ENCODE results near the gene RBM28. TPM values are rescaled to one million over a fixed set of nuclear protein-coding genes. Genes with fewer than 3 reads are reported as not detected.
A peak's percentile ranks its signal among the peaks of the same experiment; 100 is the strongest.

Gene RBM28, protein sequence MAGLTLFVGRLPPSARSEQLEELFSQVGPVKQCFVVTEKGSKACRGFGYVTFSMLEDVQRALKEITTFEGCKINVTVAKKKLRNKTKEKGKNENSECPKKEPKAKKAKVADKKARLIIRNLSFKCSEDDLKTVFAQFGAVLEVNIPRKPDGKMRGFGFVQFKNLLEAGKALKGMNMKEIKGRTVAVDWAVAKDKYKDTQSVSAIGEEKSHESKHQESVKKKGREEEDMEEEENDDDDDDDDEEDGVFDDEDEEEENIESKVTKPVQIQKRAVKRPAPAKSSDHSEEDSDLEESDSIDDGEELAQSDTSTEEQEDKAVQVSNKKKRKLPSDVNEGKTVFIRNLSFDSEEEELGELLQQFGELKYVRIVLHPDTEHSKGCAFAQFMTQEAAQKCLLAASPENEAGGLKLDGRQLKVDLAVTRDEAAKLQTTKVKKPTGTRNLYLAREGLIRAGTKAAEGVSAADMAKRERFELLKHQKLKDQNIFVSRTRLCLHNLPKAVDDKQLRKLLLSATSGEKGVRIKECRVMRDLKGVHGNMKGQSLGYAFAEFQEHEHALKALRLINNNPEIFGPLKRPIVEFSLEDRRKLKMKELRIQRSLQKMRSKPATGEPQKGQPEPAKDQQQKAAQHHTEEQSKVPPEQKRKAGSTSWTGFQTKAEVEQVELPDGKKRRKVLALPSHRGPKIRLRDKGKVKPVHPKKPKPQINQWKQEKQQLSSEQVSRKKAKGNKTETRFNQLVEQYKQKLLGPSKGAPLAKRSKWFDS
- total RNA-seq = 10 to 100 TPM; 35.1 to 37.3 TPM

DNA sequence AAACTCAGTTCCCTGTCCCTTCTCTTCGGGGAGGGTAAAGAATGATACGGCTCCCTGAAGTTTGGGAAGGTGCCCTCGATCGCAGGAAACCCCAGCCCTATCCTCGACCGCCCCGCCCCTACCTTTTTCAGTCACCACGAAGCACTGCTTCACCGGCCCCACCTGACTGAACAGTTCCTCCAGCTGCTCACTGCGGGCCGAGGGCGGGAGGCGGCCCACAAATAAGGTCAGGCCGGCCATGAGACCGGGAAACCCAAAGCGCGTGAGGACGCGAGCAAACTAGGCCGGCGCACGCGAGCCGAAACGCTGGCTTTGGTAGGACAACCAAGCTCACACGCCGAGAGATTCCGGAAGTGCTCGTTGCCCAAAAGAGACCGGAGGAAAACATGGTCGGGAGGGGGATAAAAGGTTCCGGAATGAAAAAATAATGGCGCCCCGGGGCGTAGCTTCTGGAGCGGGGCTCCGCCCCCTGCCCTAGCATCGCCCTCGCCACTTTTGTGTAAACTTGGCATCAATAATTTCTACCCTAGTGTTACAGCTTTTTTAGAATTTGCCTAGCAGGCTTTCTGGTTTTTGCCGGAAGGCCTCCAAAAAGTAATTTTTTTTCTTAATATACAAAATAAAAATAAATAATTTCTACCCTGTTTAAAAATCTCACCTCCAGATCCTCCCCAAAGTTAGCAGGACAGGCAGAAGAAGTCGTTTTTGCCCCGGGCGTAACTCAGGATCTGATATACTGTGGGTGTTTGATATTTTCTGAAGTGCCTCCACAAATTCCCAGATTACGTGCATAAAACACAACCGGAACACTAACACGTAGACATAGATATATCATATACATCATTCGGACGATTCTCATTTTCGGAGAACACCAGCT is at the start of gene RBM28:
Gene RBM28 (minus strand): TSS at position 355 of the 877 bp plus-strand sequence. CDS start 115 bp downstream, at position 240.
- no peaks in the 10 kb centered on the region for H3K9me3 Mint-ChIP-seq
- POLR2A ChIA-PET = no interaction called here
- H3K27me3 Mint-ChIP-seq = peaks cover 4% of the 10 kb centered on the region
- peaks cover 5% of the 10 kb centered on the region for H3K36me3 Mint-ChIP-seq (ENCODE audit: low read depth)
- peak within 1 kb of the TSS; percentile 95 for H3K4me3 Mint-ChIP-seq
- H3K27ac Mint-ChIP-seq = peak within 1 kb of the TSS; percentile 96
- DNase-seq = peak; percentile 90
- H3K4me1 Mint-ChIP-seq = peaks cover 30% of the 10 kb centered on the region
- CTCF ChIA-PET = interaction anchor here (0.6 to 2.0 kb wide), 6 partner anchors 15 to 251 kb away, joined by 3 to 8 read pairs (median 5); no protein-coding TSS in a partner anchor

GRCh38 chr7:128392446-128393327 is 49.0 kb upstream of the RBM28 start:
- DNase-seq = no peak
- Mint-ChIP-seq H3K4me3 (no peak overlapping the region), H3K4me1 (no peaks in the 10 kb centered on the region), H3K9me3 (no peaks in the 10 kb centered on the region), H3K27ac (no peak overlapping the region), H3K36me3 (ENCODE audit: low read depth) (peaks cover 11% of the 10 kb centered on the region), H3K27me3 (no peaks in the 10 kb centered on the region)
- ChIA-PET CTCF (interaction anchor here (0.7 kb wide), 1 partner anchor 46 kb away, joined by 3 read pairs; no protein-coding TSS in a partner anchor), POLR2A (no interaction called here)

DNA sequence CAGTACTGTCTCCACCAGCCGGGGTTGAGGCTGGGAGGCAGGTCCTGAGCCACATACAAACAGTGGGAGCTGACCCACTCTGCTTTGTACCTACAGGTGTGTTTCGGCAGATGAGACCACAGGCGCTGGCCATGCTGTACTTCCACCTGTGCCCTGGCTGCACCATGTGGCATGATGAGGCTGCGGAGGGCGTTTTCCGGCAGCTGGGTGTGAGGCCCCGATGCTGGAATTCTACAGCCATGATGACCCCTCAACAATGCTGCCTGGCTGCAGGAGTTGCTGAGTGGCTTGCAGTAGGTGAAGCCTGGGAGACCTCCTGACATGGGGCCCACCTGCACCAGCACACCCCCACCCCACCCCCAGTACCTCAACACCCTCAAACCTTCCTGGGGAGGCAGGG is 48.1 kb upstream of the RBM28 start:
- ChIA-PET CTCF (interaction anchor here (1.3 to 1.4 kb wide), 2 partner anchors 11 to 44 kb away, joined by 7 to 8 read pairs; no protein-coding TSS in a partner anchor), POLR2A (no interaction called here)
- Mint-ChIP-seq H3K36me3 (ENCODE audit: low read depth) (peaks cover 3% of the 10 kb centered on the region), H3K27ac (no peak overlapping the region), H3K9me3 (no peaks in the 10 kb centered on the region), H3K4me3 (no peak overlapping the region), H3K4me1 (no peaks in the 10 kb centered on the region), H3K27me3 (no peaks in the 10 kb centered on the region)
- no peak for DNase-seq

- H3K4me1 Mint-ChIP-seq = no peaks in the 10 kb centered on the region
- H3K27ac Mint-ChIP-seq = no peak overlapping the region
- CTCF ChIA-PET = interaction anchor here (0.5 to 1.8 kb wide), 5 partner anchors 10 to 191 kb away, joined by 3 to 8 read pairs (median 5); no protein-coding TSS in a partner anchor
- POLR2A ChIA-PET = no interaction called here
- H3K36me3 Mint-ChIP-seq (ENCODE audit: low read depth) = no peaks in the 10 kb centered on the region
- H3K4me3 Mint-ChIP-seq = no peak overlapping the region
- no peak for DNase-seq
- no peaks in the 10 kb centered on the region for H3K27me3 Mint-ChIP-seq
- no peaks in the 10 kb centered on the region for H3K9me3 Mint-ChIP-seq
Measured at GRCh38 chr7:128390871-128391565, 47.3 kb upstream of the RBM28 start.

- Mint-ChIP-seq H3K9me3 (no peaks in the 10 kb centered on the region), H3K4me3 (no peak overlapping the region), H3K27ac (peak overlapping the region; percentile 9), H3K27me3 (no peaks in the 10 kb centered on the region), H3K4me1 (peaks cover 2% of the 10 kb centered on the region), H3K36me3 (ENCODE audit: low read depth) (no peaks in the 10 kb centered on the region)
- no peak for DNase-seq
- ChIA-PET CTCF (interaction anchor here (0.6 to 4.3 kb wide), 8 partner anchors 8 to 1779 kb away, joined by 3 to 34 read pairs (median 4); no protein-coding TSS in a partner anchor), POLR2A (no interaction called here)
Measured at GRCh38 chr7:128389618-128390329, 46.1 kb upstream of the RBM28 start.

DNA sequence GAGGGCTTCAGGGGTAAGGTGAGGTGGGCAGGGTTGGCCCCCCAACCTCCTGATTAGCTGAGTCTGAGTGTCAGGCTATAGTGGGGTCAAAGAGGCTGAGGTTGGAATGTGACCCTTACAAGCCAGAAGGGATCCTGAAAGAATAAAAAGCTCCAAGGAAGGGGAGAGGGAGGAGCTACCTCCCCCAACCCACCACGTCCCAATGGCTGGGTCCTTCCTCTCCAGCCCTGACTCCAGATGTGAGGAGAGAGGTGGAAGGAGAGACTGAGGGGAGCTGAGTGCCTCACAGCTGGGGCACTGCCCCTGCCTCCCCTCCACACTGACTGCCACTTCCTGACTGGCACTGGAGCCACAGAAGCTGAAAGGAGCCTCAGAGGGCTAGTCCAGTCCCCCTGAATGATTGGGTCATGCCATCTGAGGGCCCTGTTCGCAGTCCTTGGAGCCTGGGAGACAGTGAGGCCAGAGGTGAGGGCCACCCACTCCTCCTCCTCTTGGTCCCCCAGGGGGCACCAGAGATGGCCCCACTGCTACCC is 45.4 kb upstream of the RBM28 start:
- Mint-ChIP-seq H3K27me3 (no peaks in the 10 kb centered on the region), H3K4me3 (no peak overlapping the region), H3K27ac (no peak overlapping the region), H3K9me3 (no peaks in the 10 kb centered on the region), H3K36me3 (ENCODE audit: low read depth) (no peaks in the 10 kb centered on the region), H3K4me1 (peaks cover 2% of the 10 kb centered on the region)
- CTCF ChIA-PET = interaction anchor here (1.1 to 4.3 kb wide), 7 partner anchors 8 to 72 kb away, joined by 3 to 34 read pairs (median 5); partner anchors contain the start of gene RBM28
- POLR2A ChIA-PET = no interaction called here
- DNase-seq = no peak

DNA sequence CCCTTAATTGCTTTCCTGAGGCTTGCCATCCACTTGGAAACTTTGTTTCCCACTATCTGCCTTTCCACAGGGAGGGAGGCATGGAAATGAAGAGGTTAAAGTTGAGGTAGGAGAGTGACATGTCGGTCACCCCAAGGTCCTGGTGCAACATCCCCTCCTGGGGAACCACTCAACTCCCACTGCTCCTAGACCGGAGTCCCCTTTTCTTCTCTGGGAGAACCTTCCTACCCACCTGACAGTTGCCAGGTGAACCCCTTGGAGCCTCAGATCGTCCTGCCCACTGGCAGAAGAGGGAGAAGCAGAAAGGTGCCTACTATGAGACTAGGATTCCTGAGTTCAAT is 44.4 kb upstream of the RBM28 start:
- H3K36me3 Mint-ChIP-seq (ENCODE audit: low read depth) = no peaks in the 10 kb centered on the region
- DNase-seq = no peak
- H3K4me1 Mint-ChIP-seq = peaks cover 2% of the 10 kb centered on the region
- no peaks in the 10 kb centered on the region for H3K27me3 Mint-ChIP-seq
- H3K9me3 Mint-ChIP-seq = no peaks in the 10 kb centered on the region
- no peak overlapping the region for H3K4me3 Mint-ChIP-seq
- ChIA-PET CTCF (interaction anchor here (0.6 to 4.3 kb wide), 14 partner anchors 7 to 253 kb away, joined by 3 to 34 read pairs (median 4); partner anchors contain the start of gene RBM28), POLR2A (no interaction called here)
- H3K27ac Mint-ChIP-seq = no peak overlapping the region

DNA sequence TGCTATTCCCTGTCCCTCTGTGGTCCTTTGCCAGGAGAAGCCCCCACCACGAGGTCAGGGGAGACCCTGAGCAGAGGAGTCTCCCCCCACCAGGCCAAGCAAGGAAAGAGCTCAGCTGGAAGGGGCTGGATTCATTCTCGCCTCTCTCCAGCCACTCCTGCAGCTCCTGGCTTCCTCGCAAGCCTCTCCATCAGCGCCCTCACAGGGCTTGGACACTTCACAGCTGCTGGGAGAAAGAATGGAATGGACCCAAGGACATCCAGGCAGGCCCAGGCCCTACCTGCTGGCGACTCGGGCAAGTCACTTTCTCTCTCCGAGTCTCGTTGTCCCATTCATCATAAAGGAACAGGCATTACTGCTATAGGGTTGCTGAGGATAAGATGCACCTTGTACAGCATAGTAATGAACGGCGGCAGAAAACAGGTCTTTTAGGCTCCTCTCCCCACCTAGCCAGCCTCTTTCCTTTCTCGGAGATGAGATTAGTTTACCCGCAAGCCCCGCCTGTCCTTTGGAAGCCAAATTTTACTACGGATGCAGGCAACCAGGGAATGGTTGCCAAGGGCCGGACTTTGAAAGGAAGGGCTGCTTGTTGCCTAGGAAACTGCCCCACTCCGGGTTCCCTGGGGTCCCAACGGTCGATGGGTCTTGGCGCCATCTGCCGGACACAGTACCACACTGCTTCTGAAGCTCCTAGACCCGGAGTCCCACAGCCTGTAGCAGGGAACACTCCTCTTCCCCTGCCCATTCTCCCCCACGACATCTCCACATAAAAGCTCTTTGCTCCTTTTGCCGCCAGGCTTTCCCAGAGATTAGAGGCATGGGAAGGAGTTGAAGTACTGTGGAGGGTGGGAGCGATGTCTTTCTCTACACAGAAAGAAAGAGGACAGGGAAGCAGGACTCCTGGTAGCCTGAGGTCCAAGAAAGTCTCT is 43.8 kb upstream of the RBM28 start:
- Mint-ChIP-seq H3K36me3 (ENCODE audit: low read depth) (no peaks in the 10 kb centered on the region), H3K27me3 (no peaks in the 10 kb centered on the region), H3K4me1 (peaks cover 2% of the 10 kb centered on the region), H3K27ac (no peak overlapping the region), H3K4me3 (no peak overlapping the region), H3K9me3 (no peaks in the 10 kb centered on the region)
- CTCF ChIA-PET = interaction anchor here (0.6 to 4.3 kb wide), 15 partner anchors 9 to 252 kb away, joined by 3 to 34 read pairs (median 4); partner anchors contain the start of gene RBM28
- peak; percentile 71 for DNase-seq
- POLR2A ChIA-PET = no interaction called here

DNA sequence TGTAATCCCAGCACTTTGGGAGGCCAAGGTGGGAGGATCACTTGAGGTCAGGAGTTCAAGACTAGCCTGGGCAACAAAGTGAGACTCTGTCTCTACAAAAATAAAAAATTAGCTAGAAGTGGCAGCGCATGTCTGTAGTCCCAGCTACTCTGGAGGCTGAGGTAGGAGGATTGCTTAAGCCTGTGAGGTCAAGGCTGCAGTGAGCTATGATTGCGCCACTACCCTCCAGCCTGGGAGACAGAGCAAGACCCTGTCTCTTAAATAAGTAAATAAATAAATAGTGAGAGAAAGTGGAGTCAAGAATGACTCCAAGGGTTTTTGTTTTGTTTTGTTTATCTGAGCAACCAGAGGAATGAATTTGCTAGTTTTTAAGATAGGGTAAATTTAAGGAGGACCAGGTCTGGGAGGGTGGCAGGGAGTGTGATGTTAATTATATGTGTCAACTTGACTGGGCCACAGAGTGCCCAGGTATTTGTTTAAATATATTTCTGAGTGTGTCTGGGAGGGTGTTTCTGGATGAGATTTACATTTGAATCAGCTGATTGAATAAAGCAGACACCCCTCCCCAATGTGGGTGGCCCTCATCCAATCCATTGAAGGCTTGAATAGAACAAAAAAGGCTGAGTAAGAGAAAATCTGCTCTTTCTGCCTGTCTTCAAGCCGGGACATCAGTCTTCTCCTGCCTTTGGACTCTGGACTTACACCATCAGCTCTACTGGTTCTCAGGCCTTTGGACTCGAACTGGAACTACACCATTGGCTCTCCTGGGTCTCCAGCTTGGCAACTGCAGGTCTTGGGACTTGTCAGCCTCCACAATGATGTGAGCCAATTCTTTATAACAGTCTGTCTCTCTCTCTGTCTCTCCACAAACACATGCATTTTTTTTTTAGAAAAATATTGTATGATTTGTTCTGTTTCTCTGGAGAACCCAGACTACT is 42.5 kb upstream of the RBM28 start:
- Mint-ChIP-seq H3K4me3 (no peak overlapping the region), H3K27ac (no peak overlapping the region), H3K9me3 (no peaks in the 10 kb centered on the region), H3K4me1 (peaks cover 4% of the 10 kb centered on the region), H3K36me3 (ENCODE audit: low read depth) (no peaks in the 10 kb centered on the region), H3K27me3 (no peaks in the 10 kb centered on the region)
- POLR2A ChIA-PET = no interaction called here
- CTCF ChIA-PET = interaction anchor here (0.8 to 4.3 kb wide), 9 partner anchors 9 to 64 kb away, joined by 3 to 34 read pairs (median 6); no protein-coding TSS in a partner anchor
- DNase-seq = no peak
